Heart left ventricle (tissue), 13 donors: ENCODE results near the gene BMP10.

Source experiments
- POLR2A ChIP-seq, 2 donors: fragments of 450-650 bp; IDR thresholded peaks; one replicate each; pipeline ENCODE4 v1.6.1; 2017; ENCODE audit warnings: antibody characterized with exemption in 2 of 2, mild to moderate bottlenecking in 2 of 2, moderate library complexity in 2 of 2
- TF ChIP-seq, protein P1 (sequence below), 12 donors: fragments of 200-600 bp; sonication (generic) in 4 of 12; IDR thresholded peaks; one replicate each; pipeline versions ENCODE4 v1.5.0 to v1.8.0; 2018 to 2022; ENCODE audit warnings: antibody characterized with exemption in 12 of 12, mild to moderate bottlenecking in 5 of 12
- donor health status: ischemic (EF 13 %, LVEDD 7.1; RV severe dilation, severe dysfunction).
- donor health status: DM: no; HTN: yes; CAD: no.
- donor health status: DM: no; HTN: no; CAD: no.
- donor health status: ischemic (EF 25% LVEDD 6.9; RV normal size, moderate dysfunction).
- donor health status: ischemic (EF 25% LVEDD 5.7; RV mildly dilated, moderate dysfunction).
- donor health status: ischemic (EF 35%, LVEDD 5.7; RV mildly dilated, moderate dysfunction).
- donor health status: nonischemic (EF 11% LVEDD 7.7; RV severe dilation, severe dysfunction).
- donor health status: DM: yes; HTN: yes; CAD: no.
- donor health status: PGD.
- donor health status: ischemic (EF 29% LVEDD 5.4; RV normal size, mild dysfunction).
- donor health status: nonischemic (EF 23%, LVEDD 6.1; RV moderate dilation, normal function).

DNA sequence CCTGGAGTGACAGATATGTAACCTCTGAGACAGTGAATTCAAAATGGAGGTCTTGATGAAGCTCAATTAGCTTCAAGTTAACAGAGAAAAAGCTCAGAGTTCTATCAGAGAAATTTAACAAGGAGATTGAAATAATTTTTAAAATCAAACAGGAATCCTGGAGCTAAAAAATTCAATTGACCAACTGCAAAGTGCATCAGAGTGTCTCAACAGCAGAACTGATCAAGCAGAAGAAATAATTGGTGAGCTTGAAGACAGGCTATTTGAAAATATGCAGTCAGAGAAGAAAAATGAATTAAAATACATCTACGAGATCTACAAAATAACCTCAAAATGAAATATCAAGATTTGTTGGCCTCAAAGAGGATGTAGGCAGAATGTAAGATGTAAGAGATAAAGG is 30.4 kb upstream of the BMP10 start:
- TF ChIP-seq, protein P1, sequence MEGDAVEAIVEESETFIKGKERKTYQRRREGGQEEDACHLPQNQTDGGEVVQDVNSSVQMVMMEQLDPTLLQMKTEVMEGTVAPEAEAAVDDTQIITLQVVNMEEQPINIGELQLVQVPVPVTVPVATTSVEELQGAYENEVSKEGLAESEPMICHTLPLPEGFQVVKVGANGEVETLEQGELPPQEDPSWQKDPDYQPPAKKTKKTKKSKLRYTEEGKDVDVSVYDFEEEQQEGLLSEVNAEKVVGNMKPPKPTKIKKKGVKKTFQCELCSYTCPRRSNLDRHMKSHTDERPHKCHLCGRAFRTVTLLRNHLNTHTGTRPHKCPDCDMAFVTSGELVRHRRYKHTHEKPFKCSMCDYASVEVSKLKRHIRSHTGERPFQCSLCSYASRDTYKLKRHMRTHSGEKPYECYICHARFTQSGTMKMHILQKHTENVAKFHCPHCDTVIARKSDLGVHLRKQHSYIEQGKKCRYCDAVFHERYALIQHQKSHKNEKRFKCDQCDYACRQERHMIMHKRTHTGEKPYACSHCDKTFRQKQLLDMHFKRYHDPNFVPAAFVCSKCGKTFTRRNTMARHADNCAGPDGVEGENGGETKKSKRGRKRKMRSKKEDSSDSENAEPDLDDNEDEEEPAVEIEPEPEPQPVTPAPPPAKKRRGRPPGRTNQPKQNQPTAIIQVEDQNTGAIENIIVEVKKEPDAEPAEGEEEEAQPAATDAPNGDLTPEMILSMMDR (IDR thresholded peaks at IDR 0.05): no peak
- TF ChIP-seq POLR2A (IDR thresholded peaks at IDR 0.05): no peak
